A549 (cell line): ENCODE measurements around the gene SND1. TPM values are rescaled to one million over a fixed set of nuclear protein-coding genes. Genes with fewer than 3 reads are reported as not detected.

Source experiments
- ATAC-seq, 2 experiments: fragments of 200-7000 bp in 1 of 2; fragments of >200 bp in 1 of 2; cut with Nextera tagmentation in 1 of 2; cut with Tn5 transposase in 1 of 2; 3 replicates each; pipeline versions ENCODE4 v1.8.0 to v1.9.1; 2018 to 2020; ENCODE audit warnings: mild to moderate bottlenecking in 1 of 2, moderate library complexity in 1 of 2
- CTCF ChIA-PET: fragments of 300-600 bp; sonication (Branson Sonifier 250); formaldehyde crosslinking; extraction: SDS; loops from one replicate; lab custom pipeline; 2021; ENCODE audit warnings: antibody characterized with exemption, inconsistent platforms; lab: Yijun Ruan, JAX
- POLR2A ChIA-PET: fragments of 350-600 bp; formaldehyde crosslinking; extraction: SDS; loops from one replicate; lab custom pipeline; 2021; ENCODE audit warnings: antibody characterized with exemption, inconsistent platforms; lab: Yijun Ruan, JAX
- DNase-seq, 2 experiments: peaks; one replicate each; pipeline versions ENCODE4 v3.0.0 to v3.0.0-alpha.2; 2011 to 2016; ENCODE audit warnings: low read depth in 1 of 2, low spot score in 1 of 2
- FAIRE-seq: peaks from 2 replicates; lab custom pipeline; 2011; peaks lifted over from hg19 to GRCh38; lab: Jason Lieb, UNC
- H3K27ac ChIP-seq, 2 experiments: fragments of >200 bp; sonication (Bioruptor Twin); formaldehyde crosslinking; 3 replicates each; pipeline ENCODE4 v1.5.1; 2016 to 2017
- H3K4me1 ChIP-seq: fragments of >200 bp; sonication (Bioruptor Twin); formaldehyde crosslinking; 3 replicates; pipeline ENCODE4 v1.6.1; 2016
- H3K4me2 ChIP-seq: fragments of >200 bp; sonication (Bioruptor Twin); formaldehyde crosslinking; 3 replicates; pipeline ENCODE4 v1.6.1; 2016
- H3K4me3 ChIP-seq: fragments of >200 bp; sonication (Bioruptor Twin); formaldehyde crosslinking; 3 replicates; pipeline ENCODE4 v1.5.1; 2016
- H3K9me3 ChIP-seq: fragments of >200 bp; sonication (Bioruptor Twin); formaldehyde crosslinking; 3 replicates; pipeline ENCODE4 v1.6.1; 2016
- CBX8 ChIP-seq: fragments of 200-600 bp; sonication (generic); IDR thresholded peaks from 2 replicates; pipeline ENCODE4 v1.6.1; 2016
- CEBPB ChIP-seq, 2 experiments: fragments of >200 bp in 1 of 2; sonication (Bioruptor Twin) in 1 of 2; formaldehyde crosslinking in 1 of 2; IDR thresholded peaks; 2 replicates each; pipeline ENCODE4 v1.6.1; 2012 to 2016
- CHD2 ChIP-seq: fragments of 150-350 bp; IDR thresholded peaks from 2 replicates; pipeline ENCODE4 v1.6.1; 2014; ENCODE audit warnings: low read length; ENCODE audit not compliant: partially characterized antibody
- FOSB ChIP-seq: fragments of 250-450 bp; sonication (Bioruptor Pico); IDR thresholded peaks from 2 replicates; pipeline ENCODE4 v1.5.0; 2020; ENCODE audit warnings: mild to moderate bottlenecking, moderate library complexity
- FOXS1 ChIP-seq: fragments of 250-450 bp; sonication (Bioruptor Pico); IDR thresholded peaks from 2 replicates; pipeline ENCODE4 v1.5.0; 2020; ENCODE audit warnings: mild to moderate bottlenecking, moderate library complexity
- GATA3 ChIP-seq: IDR thresholded peaks from 2 replicates; pipeline ENCODE4 v1.6.1; 2012; ENCODE audit warnings: borderline replicate concordance
- HOXB13 ChIP-seq: fragments of 250-450 bp; sonication (Bioruptor Pico); IDR thresholded peaks from 2 replicates; pipeline ENCODE4 v1.5.0; 2020; ENCODE audit warnings: low read depth, mild to moderate bottlenecking, moderate library complexity
- HOXB5 ChIP-seq: fragments of 250-450 bp; sonication (Bioruptor Pico); IDR thresholded peaks from 2 replicates; pipeline ENCODE4 v1.5.0; 2020; ENCODE audit warnings: mild to moderate bottlenecking, moderate library complexity
- JUNB ChIP-seq: fragments of >200 bp; sonication (Bioruptor Twin); formaldehyde crosslinking; IDR thresholded peaks from 2 replicates; pipeline ENCODE4 v1.6.1; 2016
- MYC ChIP-seq: IDR thresholded peaks from 2 replicates; pipeline ENCODE4 v1.6.1; 2012; ENCODE audit warnings: mild to moderate bottlenecking, inconsistent platforms, low read length, improper control_type of control experiment, borderline replicate concordance
- NPAS2 ChIP-seq: fragments of 250-450 bp; sonication (Bioruptor Pico); IDR thresholded peaks from 2 replicates; pipeline ENCODE4 v1.8.0; 2022; ENCODE audit warnings: mild to moderate bottlenecking, moderate library complexity, borderline replicate concordance
- POLR2A ChIP-seq: IDR thresholded peaks from 2 replicates; pipeline ENCODE4 v1.6.1; 2012; ENCODE audit warnings: mild to moderate bottlenecking, low read length
- RAD21 ChIP-seq, 2 experiments: fragments of >200 bp in 1 of 2; sonication (Bioruptor Twin) in 1 of 2; formaldehyde crosslinking in 1 of 2; IDR thresholded peaks in 1 of 2; conservative IDR thresholded peaks in 1 of 2; 2 replicates in 1 of 2; 3 replicates in 1 of 2; pipeline ENCODE4 v1.6.1; 2012 to 2018; ENCODE audit warnings: inconsistent platforms in 1 of 2
- RARB ChIP-seq: fragments of 250-450 bp; sonication (Bioruptor Pico); IDR thresholded peaks from 2 replicates; pipeline ENCODE4 v1.8.0; 2021; ENCODE audit warnings: mild to moderate bottlenecking, moderate library complexity
- RCOR1 ChIP-seq: fragments of 150-350 bp; IDR thresholded peaks from 2 replicates; pipeline ENCODE4 v1.6.1; 2014; ENCODE audit warnings: antibody characterized with exemption, low read length, low read depth
- RFX5 ChIP-seq: fragments of 450-650 bp; IDR thresholded peaks from 2 replicates; pipeline ENCODE4 v1.7.1; 2014; ENCODE audit warnings: antibody characterized with exemption, mild to moderate bottlenecking, moderate library complexity
- SMC3 ChIP-seq: fragments of >200 bp; sonication (Bioruptor Twin); formaldehyde crosslinking; IDR thresholded peaks from 3 replicates; pipeline ENCODE4 v1.6.1; 2018; ENCODE audit warnings: inconsistent platforms
- ZC3H11A ChIP-seq: fragments of 450-650 bp; IDR thresholded peaks from 2 replicates; pipeline ENCODE4 v1.6.1; 2014; ENCODE audit warnings: antibody characterized with exemption, mild to moderate bottlenecking
- ZFP36 ChIP-seq: fragments of 450-650 bp; IDR thresholded peaks from 2 replicates; pipeline ENCODE4 v1.6.1; 2014; ENCODE audit warnings: borderline replicate concordance; ENCODE audit not compliant: partially characterized antibody
- WGBS: methylation state at CpG from one replicate; pipeline ENCODE4 v1.1.6; 2017; ENCODE audit errors: missing lambda C conversion rate; 5-methylcytosine and 5-hydroxymethylcytosine counted together
- polyA plus RNA-seq, 4 experiments: library from polyadenylated mRNA; depleted of rRNA in 3 of 4; stranded (reverse); fragments of >200 nt; fragmentation: RNase III in 1 of 4; extraction: RNeasy Plus Mini Kit Qiagen cat#74134 plus additional on column Dnase treatment in 1 of 4; gene quantifications; 2 replicates in 3 of 4; 3 replicates in 1 of 4; pipeline ENCODE4 v1.2.3, GENCODE V29; 2011 to 2017
- TF ChIP-seq, protein P1 (sequence below): fragments of 250-450 bp; sonication (Bioruptor Pico); IDR thresholded peaks from 2 replicates; pipeline ENCODE4 v1.5.0; 2020; ENCODE audit warnings: low read depth, mild to moderate bottlenecking, moderate library complexity
- TF ChIP-seq, protein P2 (sequence below): fragments of 150-350 bp; IDR thresholded peaks from 2 replicates; pipeline ENCODE4 v1.6.1; 2014; ENCODE audit warnings: low read depth, mild to moderate bottlenecking, low read length
- TF ChIP-seq, protein P3 (sequence below): fragments of >200 bp; sonication (Bioruptor Twin); formaldehyde crosslinking; IDR thresholded peaks from 3 replicates; pipeline ENCODE4 v1.5.1; 2016
- TF ChIP-seq, protein P4 (sequence below): fragments of >200 bp; sonication (Bioruptor Twin); formaldehyde crosslinking; IDR thresholded peaks from 3 replicates; pipeline ENCODE4 v1.6.1; 2016
- TF ChIP-seq, protein P5 (sequence below): IDR thresholded peaks from 2 replicates; pipeline ENCODE4 v1.6.1; 2012; ENCODE audit warnings: low read depth, borderline replicate concordance
- TF ChIP-seq, protein P6 (sequence below): fragments of 250-450 bp; sonication (Bioruptor Pico); IDR thresholded peaks from 2 replicates; pipeline ENCODE4 v1.5.0; 2021; ENCODE audit warnings: mild to moderate bottlenecking, moderate library complexity, borderline replicate concordance
- TF ChIP-seq, protein P7 (sequence below): fragments of >200 bp; sonication (Bioruptor Twin); formaldehyde crosslinking; IDR thresholded peaks from 2 replicates; pipeline ENCODE4 v1.6.1; 2016

The SND1 gene
- polyA plus RNA-seq, 2 of the 4 experiments (the other 2 are of a cell fraction), result 102 to 138 TPM

DNA sequence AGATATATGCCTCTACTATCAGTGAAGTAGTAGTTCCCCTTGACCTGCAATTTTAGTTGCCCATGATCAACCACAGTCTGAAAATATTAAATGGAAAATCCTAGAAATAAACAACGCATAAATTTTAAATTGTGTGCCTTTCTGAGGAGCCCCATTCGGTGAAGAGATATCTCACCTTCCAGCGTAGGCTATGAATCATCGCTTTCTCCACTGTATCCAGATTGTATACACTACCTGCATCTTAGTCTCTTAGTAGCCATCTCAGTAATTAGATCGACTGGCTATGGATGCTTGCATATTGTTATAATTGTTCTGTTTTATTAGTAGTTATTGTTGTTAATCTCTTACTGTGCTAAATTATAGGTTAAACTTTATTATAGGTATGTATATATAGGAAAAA is 227.9 kb downstream of the SND1 start:
- H3K9me3 ChIP-seq, result no peaks in the 10 kb centered on the region
- POLR2A ChIA-PET, result no interaction called here
- TF ChIP-seq CHD2, result no peak
- TF ChIP-seq, protein P1, sequence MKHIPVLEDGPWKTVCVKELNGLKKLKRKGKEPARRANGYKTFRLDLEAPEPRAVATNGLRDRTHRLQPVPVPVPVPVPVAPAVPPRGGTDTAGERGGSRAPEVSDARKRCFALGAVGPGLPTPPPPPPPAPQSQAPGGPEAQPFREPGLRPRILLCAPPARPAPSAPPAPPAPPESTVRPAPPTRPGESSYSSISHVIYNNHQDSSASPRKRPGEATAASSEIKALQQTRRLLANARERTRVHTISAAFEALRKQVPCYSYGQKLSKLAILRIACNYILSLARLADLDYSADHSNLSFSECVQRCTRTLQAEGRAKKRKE (CRISPR knock-in tag), result no peak
- TF ChIP-seq MYC, result no peak
- TF ChIP-seq RARB, result no peak
- no peak for TF ChIP-seq NPAS2
- no peak for TF ChIP-seq GATA3
- TF ChIP-seq FOXS1, result no peak
- TF ChIP-seq HOXB13 (CRISPR knock-in tag), result no peak
- TF ChIP-seq ZC3H11A, result no peak
- TF ChIP-seq HOXB5 (CRISPR knock-in tag), result no peak
- TF ChIP-seq FOSB, result no peak
- TF ChIP-seq, all 56 proteins: peak for 0
- Histone ChIP-seq H3K4me3 (no peak overlapping the region), H3K4me2 (no peak overlapping the region), H3K4me1 (peaks cover 4% of the 10 kb centered on the region; the same call in 1 of the 3 replicates), H3K27ac (no peak overlapping the region)
- CTCF ChIA-PET, result no interaction called here
- no peak for FAIRE-seq
- 95% methylated on average over 5 of the region's 5 CpGs for WGBS
- ATAC-seq, result no peak
- no peak for DNase-seq

DNA sequence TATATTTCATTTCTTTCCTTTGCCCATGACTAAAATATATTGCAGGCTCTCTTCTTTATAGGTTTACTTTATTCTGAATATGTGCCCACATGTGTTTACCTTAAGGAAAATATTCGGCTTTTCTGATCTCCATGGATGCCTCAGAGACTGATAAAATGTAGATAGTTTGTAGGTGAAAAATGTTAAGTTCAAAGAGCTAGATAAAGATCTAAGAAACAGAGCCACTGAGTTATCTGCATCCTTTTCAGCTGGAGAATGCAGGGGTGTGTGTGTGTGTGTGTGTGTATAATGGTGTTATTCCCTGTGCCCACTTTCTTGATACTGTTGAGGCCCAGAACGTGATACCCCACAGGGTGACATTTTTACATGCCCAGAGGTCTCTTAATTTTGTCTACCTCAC is 228.5 kb downstream of the SND1 start:
- CTCF ChIA-PET, result interaction anchor here (0.6 kb wide), 1 partner anchor 19 kb away, joined by 3 read pairs; no protein-coding TSS in a partner anchor
- FAIRE-seq (no peak), DNase-seq (no peak), ATAC-seq (no peak)
- TF ChIP-seq, protein P2, sequence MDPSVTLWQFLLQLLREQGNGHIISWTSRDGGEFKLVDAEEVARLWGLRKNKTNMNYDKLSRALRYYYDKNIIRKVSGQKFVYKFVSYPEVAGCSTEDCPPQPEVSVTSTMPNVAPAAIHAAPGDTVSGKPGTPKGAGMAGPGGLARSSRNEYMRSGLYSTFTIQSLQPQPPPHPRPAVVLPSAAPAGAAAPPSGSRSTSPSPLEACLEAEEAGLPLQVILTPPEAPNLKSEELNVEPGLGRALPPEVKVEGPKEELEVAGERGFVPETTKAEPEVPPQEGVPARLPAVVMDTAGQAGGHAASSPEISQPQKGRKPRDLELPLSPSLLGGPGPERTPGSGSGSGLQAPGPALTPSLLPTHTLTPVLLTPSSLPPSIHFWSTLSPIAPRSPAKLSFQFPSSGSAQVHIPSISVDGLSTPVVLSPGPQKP, result no peak
- TF ChIP-seq NPAS2 (no peak), RCOR1 (no peak), SMC3 (no peak), POLR2A (no peak)
- TF ChIP-seq, protein P3, sequence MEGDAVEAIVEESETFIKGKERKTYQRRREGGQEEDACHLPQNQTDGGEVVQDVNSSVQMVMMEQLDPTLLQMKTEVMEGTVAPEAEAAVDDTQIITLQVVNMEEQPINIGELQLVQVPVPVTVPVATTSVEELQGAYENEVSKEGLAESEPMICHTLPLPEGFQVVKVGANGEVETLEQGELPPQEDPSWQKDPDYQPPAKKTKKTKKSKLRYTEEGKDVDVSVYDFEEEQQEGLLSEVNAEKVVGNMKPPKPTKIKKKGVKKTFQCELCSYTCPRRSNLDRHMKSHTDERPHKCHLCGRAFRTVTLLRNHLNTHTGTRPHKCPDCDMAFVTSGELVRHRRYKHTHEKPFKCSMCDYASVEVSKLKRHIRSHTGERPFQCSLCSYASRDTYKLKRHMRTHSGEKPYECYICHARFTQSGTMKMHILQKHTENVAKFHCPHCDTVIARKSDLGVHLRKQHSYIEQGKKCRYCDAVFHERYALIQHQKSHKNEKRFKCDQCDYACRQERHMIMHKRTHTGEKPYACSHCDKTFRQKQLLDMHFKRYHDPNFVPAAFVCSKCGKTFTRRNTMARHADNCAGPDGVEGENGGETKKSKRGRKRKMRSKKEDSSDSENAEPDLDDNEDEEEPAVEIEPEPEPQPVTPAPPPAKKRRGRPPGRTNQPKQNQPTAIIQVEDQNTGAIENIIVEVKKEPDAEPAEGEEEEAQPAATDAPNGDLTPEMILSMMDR, result no peak
- TF ChIP-seq, protein P4, sequence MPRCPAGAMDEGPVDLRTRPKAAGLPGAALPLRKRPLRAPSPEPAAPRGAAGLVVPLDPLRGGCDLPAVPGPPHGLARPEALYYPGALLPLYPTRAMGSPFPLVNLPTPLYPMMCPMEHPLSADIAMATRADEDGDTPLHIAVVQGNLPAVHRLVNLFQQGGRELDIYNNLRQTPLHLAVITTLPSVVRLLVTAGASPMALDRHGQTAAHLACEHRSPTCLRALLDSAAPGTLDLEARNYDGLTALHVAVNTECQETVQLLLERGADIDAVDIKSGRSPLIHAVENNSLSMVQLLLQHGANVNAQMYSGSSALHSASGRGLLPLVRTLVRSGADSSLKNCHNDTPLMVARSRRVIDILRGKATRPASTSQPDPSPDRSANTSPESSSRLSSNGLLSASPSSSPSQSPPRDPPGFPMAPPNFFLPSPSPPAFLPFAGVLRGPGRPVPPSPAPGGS, result no peak
- TF ChIP-seq, protein P5, sequence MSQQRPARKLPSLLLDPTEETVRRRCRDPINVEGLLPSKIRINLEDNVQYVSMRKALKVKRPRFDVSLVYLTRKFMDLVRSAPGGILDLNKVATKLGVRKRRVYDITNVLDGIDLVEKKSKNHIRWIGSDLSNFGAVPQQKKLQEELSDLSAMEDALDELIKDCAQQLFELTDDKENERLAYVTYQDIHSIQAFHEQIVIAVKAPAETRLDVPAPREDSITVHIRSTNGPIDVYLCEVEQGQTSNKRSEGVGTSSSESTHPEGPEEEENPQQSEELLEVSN, result no peak
- POLR2A ChIA-PET, result no interaction called here
- no peaks in the 10 kb centered on the region for H3K9me3 ChIP-seq
- no peak overlapping the region for H3K4me3 ChIP-seq
- H3K4me2 ChIP-seq, result no peak overlapping the region
- WGBS, result 77% methylated on average over 2 of the region's 2 CpGs
- peaks cover 4% of the 10 kb centered on the region; the same call in 1 of the 3 replicates for H3K4me1 ChIP-seq
- no peak overlapping the region for H3K27ac ChIP-seq

DNA sequence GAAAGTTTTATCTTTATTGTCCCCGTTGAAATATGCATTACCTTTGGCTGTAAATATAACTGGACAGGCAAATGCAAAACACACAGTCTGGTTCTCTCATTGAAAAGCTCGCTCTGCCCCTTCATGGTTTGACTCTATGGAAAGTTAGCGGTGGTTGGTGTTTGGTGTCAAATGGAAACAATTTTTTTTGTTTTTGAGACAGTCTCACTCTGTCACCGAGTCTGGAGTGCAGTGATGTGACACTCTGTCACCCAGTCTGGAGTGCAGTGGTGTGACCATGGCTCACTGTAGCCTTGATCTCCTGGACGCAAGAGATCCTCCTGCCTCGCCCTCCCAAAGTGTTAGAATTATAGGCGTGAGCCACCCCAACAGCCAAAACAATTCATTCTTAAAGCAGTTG is 229.6 kb downstream of the SND1 start:
- H3K9me3 ChIP-seq, result no peaks in the 10 kb centered on the region
- 98% methylated on average over 7 of the region's 7 CpGs for WGBS
- ChIA-PET POLR2A (no interaction called here), CTCF (interaction anchor here (1.0 kb wide), 1 partner anchor 23 kb away, joined by 3 read pairs; no protein-coding TSS in a partner anchor)
- H3K4me2 ChIP-seq, result no peak overlapping the region
- peaks cover 4% of the 10 kb centered on the region; the same call in 2 of the 3 replicates for H3K4me1 ChIP-seq
- no peak for DNase-seq
- H3K4me3 ChIP-seq, result no peak overlapping the region
- no peak overlapping the region for H3K27ac ChIP-seq
- FAIRE-seq, result no peak
- no peak for ATAC-seq
- TF ChIP-seq RCOR1 (no peak), ZFP36 (no peak), GATA3 (no peak), CEBPB (IDR thresholded peaks at IDR 0.05) (no peak), RAD21 (conservative IDR thresholded peaks at IDR 0.05 in 1 of 2, IDR thresholded peaks at IDR 0.05 in 1 of 2) (no peak), JUNB (no peak), RFX5 (no peak), CBX8 (no peak)
- TF ChIP-seq, protein P6, sequence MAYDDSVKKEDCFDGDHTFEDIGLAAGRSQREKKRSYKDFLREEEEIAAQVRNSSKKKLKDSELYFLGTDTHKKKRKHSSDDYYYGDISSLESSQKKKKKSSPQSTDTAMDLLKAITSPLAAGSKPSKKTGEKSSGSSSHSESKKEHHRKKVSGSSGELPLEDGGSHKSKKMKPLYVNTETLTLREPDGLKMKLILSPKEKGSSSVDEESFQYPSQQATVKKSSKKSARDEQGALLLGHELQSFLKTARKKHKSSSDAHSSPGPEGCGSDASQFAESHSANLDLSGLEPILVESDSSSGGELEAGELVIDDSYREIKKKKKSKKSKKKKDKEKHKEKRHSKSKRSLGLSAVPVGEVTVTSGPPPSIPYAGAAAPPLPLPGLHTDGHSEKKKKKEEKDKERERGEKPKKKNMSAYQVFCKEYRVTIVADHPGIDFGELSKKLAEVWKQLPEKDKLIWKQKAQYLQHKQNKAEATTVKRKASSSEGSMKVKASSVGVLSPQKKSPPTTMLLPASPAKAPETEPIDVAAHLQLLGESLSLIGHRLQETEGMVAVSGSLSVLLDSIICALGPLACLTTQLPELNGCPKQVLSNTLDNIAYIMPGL, result no peak
- TF ChIP-seq, protein P2, result no peak
- TF ChIP-seq, protein P7, sequence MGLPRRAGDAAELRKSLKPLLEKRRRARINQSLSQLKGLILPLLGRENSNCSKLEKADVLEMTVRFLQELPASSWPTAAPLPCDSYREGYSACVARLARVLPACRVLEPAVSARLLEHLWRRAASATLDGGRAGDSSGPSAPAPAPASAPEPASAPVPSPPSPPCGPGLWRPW, result no peak
